K562 (cell line): Measurements from ENCODE around the gene RPL39L. TPM values are rescaled to one million over a fixed set of nuclear protein-coding genes. Genes with fewer than 3 reads are reported as not detected.

Source experiments
- FOXA3 ChIP-seq, 2 experiments: fragments of 450-650 bp in 1 of 2; sonication (generic) in 1 of 2; formaldehyde crosslinking; IDR thresholded peaks in 1 of 2; conservative IDR thresholded peaks in 1 of 2; 2 replicates each; pipeline versions ENCODE4 v1.4.0 to v1.8.0; 2020 to 2022; ENCODE audit warnings: mild to moderate bottlenecking in 2 of 2, missing genetic modification reagents in 1 of 2
- FOXK2 ChIP-seq, 2 experiments: fragments of 450-650 bp; IDR thresholded peaks in 1 of 2; conservative IDR thresholded peaks in 1 of 2; 2 replicates each; pipeline ENCODE4 v1.6.1; 2016; ENCODE audit warnings: low read depth in 2 of 2, mild to moderate bottlenecking in 1 of 2
- IRF2 ChIP-seq: sonication (generic); formaldehyde crosslinking; IDR thresholded peaks from 2 replicates; pipeline ENCODE4 v1.8.1; 2022; ENCODE audit warnings: mild to moderate bottlenecking, missing genetic modification reagents
- KHSRP ChIP-seq: fragments of 450-650 bp; IDR thresholded peaks from 2 replicates; pipeline ENCODE4 v1.6.1; 2017
- MLLT1 ChIP-seq, 2 experiments: fragments of 450-650 bp; IDR thresholded peaks; 2 replicates each; pipeline ENCODE4 v1.6.1; 2016
- NFIX ChIP-seq: fragments of 250-450 bp; sonication (Bioruptor Pico); IDR thresholded peaks from 2 replicates; pipeline ENCODE4 v1.4.0; 2020; ENCODE audit warnings: low read depth, mild to moderate bottlenecking, moderate library complexity
- POLR2B ChIP-seq: fragments of 450-650 bp; IDR thresholded peaks from 2 replicates; pipeline ENCODE4 v1.6.1; 2018; ENCODE audit warnings: low read depth; ENCODE audit not compliant: partially characterized antibody
- SMARCA5 ChIP-seq: fragments of 450-650 bp; IDR thresholded peaks from 2 replicates; pipeline ENCODE4 v1.6.1; 2016
- ZBTB26 ChIP-seq: fragments of 450-650 bp; formaldehyde crosslinking; IDR thresholded peaks from 2 replicates; pipeline ENCODE4 v1.4.0; 2022; ENCODE audit warnings: missing genetic modification characterization
- ZBTB40 ChIP-seq, 2 experiments: fragments of 450-650 bp in 1 of 2; sonication (generic) in 1 of 2; formaldehyde crosslinking in 1 of 2; IDR thresholded peaks; 2 replicates each; pipeline versions ENCODE4 v1.7.1 to v1.9.0; 2016 to 2022; ENCODE audit warnings: inconsistent platforms in 1 of 2, mild to moderate bottlenecking in 1 of 2, missing genetic modification reagents in 1 of 2
- ZNF512 ChIP-seq: IDR thresholded peaks from 2 replicates; pipeline ENCODE4 v1.6.1; 2016; ENCODE audit warnings: missing genetic modification characterization, missing compliant biosample characterization
- ZNF77 ChIP-seq: fragments of 250-450 bp; sonication (Bioruptor Pico); IDR thresholded peaks from 2 replicates; pipeline ENCODE4 v1.5.0; 2020
- polyA plus RNA-seq, 8 experiments: library from polyadenylated mRNA; depleted of rRNA in 4 of 8; stranded (reverse) in 5 of 8; unstranded in 3 of 8; fragments of >200 nt; fragmentation: Nextera tagmentation in 2 of 8; fragmentation: Illumina TruSeq in 1 of 8; extraction: Ambion mirVana in 2 of 8; extraction: Trizol in 1 of 8; gene quantifications; 2 replicates each; pipeline versions ENCODE4 v1.2.1 to v1.2.3, GENCODE V29; 2011 to 2014; ENCODE audit warnings: inconsistent platforms in 1 of 8, missing spikeins in 1 of 8
- total RNA-seq, 7 experiments: library from RNA; depleted of rRNA in 6 of 7; stranded (reverse); fragments of >200 nt in 6 of 7; fragmentation: Illumina TruSeq in 2 of 7; extraction: Trizol in 2 of 7; gene quantifications; 2 replicates each; pipeline versions ENCODE4 v1.2.1 to v1.2.3, GENCODE V29; 2011 to 2021; ENCODE audit warnings: low replicate concordance in 1 of 7

RPL39L gene
- total and polyA plus RNA-seq, 9 of the 15 experiments (the other 6 are each of a cell fraction or from before 2014, with no cell fraction given), result 15.0 to 122 (median 45.5) TPM

GRCh38 chr3:187102073-187102634, 37.1 kb downstream of the RPL39L start (continued):
- peak; percentile 70 for TF ChIP-seq ZBTB40 (IDR thresholded peaks at IDR 0.05)
- no peak for TF ChIP-seq ZBTB40 (CRISPR knock-in tag; IDR thresholded peaks at IDR 0.05)
- no peak for TF ChIP-seq IRF2 (CRISPR knock-in tag)
- TF ChIP-seq POLR2B, result no peak
- no peak for TF ChIP-seq KHSRP
- 0 out of 2 replicates have a peak, but pooled peaks have one; percentile 7 for TF ChIP-seq SMARCA5
- no peak for TF ChIP-seq NFIX
- TF ChIP-seq ZNF77 (CRISPR knock-in tag), result no peak
- no peak for TF ChIP-seq ZBTB26 (CRISPR knock-in tag)
- 0 out of 4 replicates have a peak, but pooled peaks of 1 of the 2 experiments have one; percentile 35 for TF ChIP-seq MLLT1 (IDR thresholded peaks at IDR 0.05)
- peak in 1 of 2 experiments; percentile 34; a peak in 1 of 4 replicates for TF ChIP-seq FOXK2 (conservative IDR thresholded peaks at IDR 0.05 in 1 of 2, IDR thresholded peaks at IDR 0.05 in 1 of 2; ENCODE audit: low read depth in 2 of 2)
- peak; percentile 51 for TF ChIP-seq ZNF512 (tag)
- TF ChIP-seq FOXA3 (CRISPR knock-in tag; conservative IDR thresholded peaks at IDR 0.05 in 1 of 2, IDR thresholded peaks at IDR 0.05 in 1 of 2), result no peak
